ENCODE measurements around the gene NEDD9. TPM values are rescaled to one million over a fixed set of nuclear protein-coding genes. Genes with fewer than 3 reads are reported as not detected.

Gene NEDD9
- total and polyA plus RNA-seq, 10 of the 15 experiments (the other 5 are each of a cell fraction or from before 2014, with no cell fraction given): 4.9 to 92.6 (median 14.6) TPM

DNA sequence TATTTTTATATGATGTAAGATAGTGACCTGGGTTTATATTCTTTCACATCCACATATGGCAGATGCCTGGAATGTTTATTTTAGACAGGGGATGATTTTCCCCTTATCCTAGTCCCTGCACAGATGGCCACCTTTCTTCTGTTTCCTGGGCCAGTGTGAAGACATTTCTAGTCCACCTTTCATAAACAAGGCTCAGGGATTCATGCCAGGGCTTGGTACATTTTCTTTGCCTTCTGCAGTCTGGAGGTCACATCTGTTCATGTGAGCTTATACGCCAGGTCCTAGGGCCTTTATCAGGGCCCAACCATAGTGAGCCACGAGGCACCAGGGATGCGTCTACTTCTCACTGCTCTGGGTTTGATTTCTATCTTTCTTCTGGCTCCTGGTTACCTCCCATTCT, 82.9 kb downstream of the NEDD9 start (continued):
- TF ChIP-seq, protein P1, sequence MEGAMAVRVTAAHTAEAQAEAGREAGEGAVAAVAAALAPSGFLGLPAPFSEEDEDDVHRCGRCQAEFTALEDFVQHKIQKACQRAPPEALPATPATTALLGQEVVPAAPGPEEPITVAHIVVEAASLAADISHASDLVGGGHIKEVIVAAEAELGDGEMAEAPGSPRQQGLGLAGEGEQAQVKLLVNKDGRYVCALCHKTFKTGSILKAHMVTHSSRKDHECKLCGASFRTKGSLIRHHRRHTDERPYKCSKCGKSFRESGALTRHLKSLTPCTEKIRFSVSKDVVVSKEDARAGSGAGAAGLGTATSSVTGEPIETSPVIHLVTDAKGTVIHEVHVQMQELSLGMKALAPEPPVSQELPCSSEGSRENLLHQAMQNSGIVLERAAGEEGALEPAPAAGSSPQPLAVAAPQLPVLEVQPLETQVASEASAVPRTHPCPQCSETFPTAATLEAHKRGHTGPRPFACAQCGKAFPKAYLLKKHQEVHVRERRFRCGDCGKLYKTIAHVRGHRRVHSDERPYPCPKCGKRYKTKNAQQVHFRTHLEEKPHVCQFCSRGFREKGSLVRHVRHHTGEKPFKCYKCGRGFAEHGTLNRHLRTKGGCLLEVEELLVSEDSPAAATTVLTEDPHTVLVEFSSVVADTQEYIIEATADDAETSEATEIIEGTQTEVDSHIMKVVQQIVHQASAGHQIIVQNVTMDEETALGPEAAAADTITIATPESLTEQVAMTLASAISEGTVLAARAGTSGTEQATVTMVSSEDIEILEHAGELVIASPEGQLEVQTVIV (IDR thresholded peaks at IDR 0.05; ENCODE audit: borderline replicate concordance, partially characterized antibody): no peak

DNA sequence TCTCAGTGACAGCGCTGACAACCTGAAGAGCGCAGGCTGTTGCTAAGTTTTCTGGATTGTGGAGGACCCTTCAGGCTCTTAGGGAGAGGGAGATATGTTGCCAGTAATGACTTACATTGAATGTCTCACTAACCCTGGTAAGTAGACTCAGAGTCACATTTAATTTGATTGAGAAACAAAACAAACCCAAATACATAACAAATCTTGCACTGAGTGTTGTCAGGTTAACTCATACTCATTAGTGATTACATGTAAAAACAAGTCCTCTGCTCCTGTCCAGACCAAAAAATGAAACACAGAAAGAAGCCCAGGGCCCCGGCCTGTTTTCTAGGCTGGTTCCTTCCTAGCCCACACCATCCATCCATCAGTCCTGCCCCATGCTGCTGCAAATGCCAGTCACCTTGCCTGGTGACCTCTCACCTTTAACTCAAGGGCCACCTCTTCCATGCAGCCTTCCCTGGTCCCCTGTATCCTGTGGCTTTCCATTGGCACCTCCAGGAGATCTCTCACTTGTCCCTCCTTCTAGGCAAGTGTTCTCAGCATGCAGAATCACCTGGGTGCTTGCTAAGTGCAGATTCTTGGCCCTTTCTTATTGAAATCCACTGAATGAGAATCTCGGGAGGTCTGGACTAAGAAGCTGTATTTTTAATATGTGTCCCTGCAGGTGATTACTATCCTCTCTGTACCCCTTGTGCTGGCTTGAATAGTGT, 86.2 kb downstream of the NEDD9 start:
- ATAC-seq: no peak
- ChIA-PET POLR2A (interaction anchor here (0.7 kb wide), 1 partner anchor 350 kb away, joined by 3 read pairs; no protein-coding TSS in a partner anchor), SMC1A (ENCODE audit: uncharacterized antibody, unreplicated experiment) (interaction anchor here (3.6 to 14.1 kb wide), 2 partner anchors 349 to 429 kb away, joined by 20 to 208 read pairs; no protein-coding TSS in a partner anchor), CTCF (interaction anchor here (1.0 to 7.0 kb wide), 6 partner anchors 16 to 428 kb away, joined by 3 to 152 read pairs (median 32); no protein-coding TSS in a partner anchor), RAD21 (ENCODE audit: unreplicated experiment) (interaction anchor here (1.0 to 4.0 kb wide), 5 partner anchors 8 to 429 kb away, joined by 4 to 98 read pairs (median 19); no protein-coding TSS in a partner anchor)
- H3K27ac ChIP-seq (ENCODE audit: control insufficient read depth, insufficient read depth): no peak overlapping the region
- no peak for FAIRE-seq
- BruUV-seq (replicated peaks): no TSS peak
- no peak for DNase-seq (ENCODE audit: low read depth, low spot score)
- no peaks in the 10 kb centered on the region for H4K20me1 ChIP-seq (ENCODE audit: control insufficient read depth, insufficient read depth)
- H3K36me3 ChIP-seq (ENCODE audit: control insufficient read depth in 2 of 2, insufficient read depth in 2 of 2, low read length in 1 of 2): no peaks in the 10 kb centered on the region
- no peaks in the 10 kb centered on the region for H3K27me3 ChIP-seq (replicated peaks in 1 of 2; ENCODE audit: control insufficient read depth in 2 of 2, insufficient read depth in 2 of 2, low read length in 1 of 2)
- in situ Hi-C loops (cut with MboI) (loop anchor here (10.0 kb wide), 1 partner anchor 429 kb away; no protein-coding TSS in a partner anchor), intact Hi-C loops (cut with micrococcal nuclease; ENCODE audit: unreplicated experiment) (no loop called here)
- H3K9ac ChIP-seq (ENCODE audit: control insufficient read depth, insufficient read depth, low read length): no peak overlapping the region
- peaks cover 3% of the 10 kb centered on the region; the same call in 1 of the 2 replicates for H3K4me1 ChIP-seq (ENCODE audit: control insufficient read depth, insufficient read depth, low read length)
- no peaks in the 10 kb centered on the region for H3K9me3 ChIP-seq (replicated peaks; ENCODE audit: control insufficient read depth, insufficient read depth, low read length)
- no peaks in the 10 kb centered on the region for H3K79me2 ChIP-seq (ENCODE audit: control insufficient read depth, insufficient read depth, low read length)
- WGBS (ENCODE audit: insufficient coverage, insufficient replicate concordance, low lambda C conversion rate, missing lambda C conversion rate): 97% methylated on average over 4 of the region's 4 CpGs
- no peak overlapping the region for H3K4me2 ChIP-seq (ENCODE audit: control insufficient read depth, insufficient read depth)
- TF ChIP-seq, protein P2, sequence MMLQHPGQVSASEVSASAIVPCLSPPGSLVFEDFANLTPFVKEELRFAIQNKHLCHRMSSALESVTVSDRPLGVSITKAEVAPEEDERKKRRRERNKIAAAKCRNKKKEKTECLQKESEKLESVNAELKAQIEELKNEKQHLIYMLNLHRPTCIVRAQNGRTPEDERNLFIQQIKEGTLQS (IDR thresholded peaks at IDR 0.05; ENCODE audit: borderline replicate concordance, extremely low read depth, low read depth, low read length): no peak
- TF ChIP-seq FOXK2 (IDR thresholded peaks at IDR 0.05): no peak
- TF ChIP-seq, protein P3, sequence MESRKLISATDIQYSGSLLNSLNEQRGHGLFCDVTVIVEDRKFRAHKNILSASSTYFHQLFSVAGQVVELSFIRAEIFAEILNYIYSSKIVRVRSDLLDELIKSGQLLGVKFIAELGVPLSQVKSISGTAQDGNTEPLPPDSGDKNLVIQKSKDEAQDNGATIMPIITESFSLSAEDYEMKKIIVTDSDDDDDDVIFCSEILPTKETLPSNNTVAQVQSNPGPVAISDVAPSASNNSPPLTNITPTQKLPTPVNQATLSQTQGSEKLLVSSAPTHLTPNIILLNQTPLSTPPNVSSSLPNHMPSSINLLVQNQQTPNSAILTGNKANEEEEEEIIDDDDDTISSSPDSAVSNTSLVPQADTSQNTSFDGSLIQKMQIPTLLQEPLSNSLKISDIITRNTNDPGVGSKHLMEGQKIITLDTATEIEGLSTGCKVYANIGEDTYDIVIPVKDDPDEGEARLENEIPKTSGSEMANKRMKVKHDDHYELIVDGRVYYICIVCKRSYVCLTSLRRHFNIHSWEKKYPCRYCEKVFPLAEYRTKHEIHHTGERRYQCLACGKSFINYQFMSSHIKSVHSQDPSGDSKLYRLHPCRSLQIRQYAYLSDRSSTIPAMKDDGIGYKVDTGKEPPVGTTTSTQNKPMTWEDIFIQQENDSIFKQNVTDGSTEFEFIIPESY (IDR thresholded peaks at IDR 0.05): no peak
- TF ChIP-seq YY1 (IDR thresholded peaks at IDR 0.05; ENCODE audit: low read depth, low read length): no peak
- no peak for TF ChIP-seq ZNF207 (IDR thresholded peaks at IDR 0.05; ENCODE audit: borderline replicate concordance)
- no peak for TF ChIP-seq HDAC6 (IDR thresholded peaks at IDR 0.05; ENCODE audit: unreplicated experiment)
- no peak overlapping the region for H2AFZ ChIP-seq (ENCODE audit: control insufficient read depth, low read depth, low read length)
- H3K4me3 ChIP-seq: no peak overlapping the region

Data from GM12878 (cell line).